H1 (cell line): ENCODE data around the gene MCC. TPM values are rescaled to one million over a fixed set of nuclear protein-coding genes. Genes with fewer than 3 reads are reported as not detected.

Experiments
- CTCF ChIA-PET: fragments of 300-600 bp; sonication (Branson Sonifier 250); formaldehyde crosslinking; loops from one replicate; lab custom pipeline; 2021; ENCODE audit not compliant: partially characterized antibody; lab: Charles Lee
- POLR2A ChIA-PET: fragments of 300-600 bp; sonication (Branson Sonifier 250); formaldehyde crosslinking; loops from one replicate; lab custom pipeline; 2021; ENCODE audit warnings: inconsistent platforms; ENCODE audit not compliant: partially characterized antibody; lab: Charles Lee
- DNase-seq, 2 experiments: peaks; one replicate each; pipeline versions ENCODE4 v3.0.0 to v3.0.0-alpha.2; 2010 to 2022; ENCODE audit warnings: low spot score in 2 of 2, low read depth in 1 of 2, mixed read lengths in 1 of 2
- FAIRE-seq: peaks from 2 replicates; lab custom pipeline; 2011; peaks lifted over from hg19 to GRCh38; lab: Jason Lieb, UNC
- H2AFZ ChIP-seq: 2 replicates; pipeline ENCODE4 v1.8.1; 2012; ENCODE audit warnings: low read length, inconsistent platforms
- H2AK5ac ChIP-seq: 2 replicates; pipeline ENCODE4 v1.6.1; 2013; ENCODE audit warnings: low read depth, low read length
- H2BK120ac ChIP-seq: replicated peaks from 2 replicates; pipeline ENCODE3; 2013; ENCODE audit warnings: low read depth, low read length, inconsistent platforms
- H2BK12ac ChIP-seq: 2 replicates; pipeline ENCODE4 v1.6.1; 2013; ENCODE audit warnings: low read depth, low read length
- H2BK15ac ChIP-seq: 2 replicates; pipeline ENCODE4 v1.6.1; 2013; ENCODE audit warnings: low read length
- H2BK20ac ChIP-seq: 2 replicates; pipeline ENCODE4 v1.6.1; 2013; ENCODE audit warnings: low read length
- H2BK5ac ChIP-seq: 2 replicates; pipeline ENCODE4 v1.6.1; 2013; ENCODE audit warnings: low read depth, low read length
- H3K14ac ChIP-seq: 2 replicates; pipeline ENCODE4 v1.6.1; 2013; ENCODE audit warnings: inconsistent platforms; ENCODE audit not compliant: insufficient read length
- H3K18ac ChIP-seq: 2 replicates; pipeline ENCODE4 v1.6.1; 2013; ENCODE audit warnings: low read length; ENCODE audit errors: extremely low read depth
- H3K23ac ChIP-seq: 2 replicates; pipeline ENCODE4 v1.6.1; 2013; ENCODE audit warnings: inconsistent platforms; ENCODE audit not compliant: insufficient read length
- H3K23me2 ChIP-seq: 2 replicates; pipeline ENCODE4 v1.6.1; 2013; ENCODE audit warnings: low read depth, low read length
- H3K27ac ChIP-seq: 2 replicates; pipeline ENCODE4 v1.6.1; 2011; ENCODE audit warnings: low read depth, low read length, inconsistent platforms
- H3K27me3 ChIP-seq, 4 experiments: replicated peaks in 1 of 4; 1 replicate in 1 of 4; 2 replicates in 3 of 4; pipeline versions ENCODE4 v1.6.1 to v1.8.1; 2011 to 2013; ENCODE audit warnings: low read length in 3 of 4, mild to moderate bottlenecking in 3 of 4, inconsistent platforms in 2 of 4, mixed read lengths in 2 of 4, moderate library complexity in 1 of 4; ENCODE audit not compliant: control insufficient read depth in 3 of 4, insufficient read depth in 3 of 4; ENCODE audit errors: extremely low read depth in 1 of 4
- H3K36me3 ChIP-seq, 4 experiments: 2 replicates each; pipeline versions ENCODE4 v1.6.1 to v1.8.1; 2011 to 2013; ENCODE audit warnings: mild to moderate bottlenecking in 4 of 4, low read length in 3 of 4, moderate library complexity in 2 of 4, control low read depth in 1 of 4, inconsistent platforms in 1 of 4; ENCODE audit not compliant: insufficient read depth in 4 of 4, control insufficient read depth in 2 of 4
- H3K4ac ChIP-seq: replicated peaks from 2 replicates; pipeline ENCODE3; 2013; ENCODE audit warnings: low read length, low read depth, mixed read lengths, inconsistent platforms; ENCODE audit not compliant: insufficient read length
- H3K4me1 ChIP-seq, 4 experiments: replicated peaks in 1 of 4; 1 replicate in 1 of 4; 2 replicates in 3 of 4; pipeline versions ENCODE4 v1.6.1 to v1.8.1; 2011 to 2013; ENCODE audit warnings: low read length in 3 of 4, inconsistent platforms in 2 of 4, mixed read lengths in 1 of 4; ENCODE audit not compliant: insufficient read depth in 4 of 4, control insufficient read depth in 3 of 4
- H3K4me2 ChIP-seq, 2 experiments: 2 replicates each; pipeline versions ENCODE4 v1.6.1 to v1.8.1; 2011 to 2013; ENCODE audit warnings: low read depth in 2 of 2, low read length in 2 of 2, control low read depth in 1 of 2, inconsistent platforms in 1 of 2, mild to moderate bottlenecking in 1 of 2; ENCODE audit not compliant: insufficient read depth in 1 of 2
- H3K4me3 ChIP-seq, 4 experiments: fragments of 200-600, 300-600 bp in 1 of 4; sonication (generic), shearing (Covaris generic), sonication (Bioruptor Twin) in 1 of 4; 2 replicates each; pipeline versions ENCODE4 v1.5.1 to v1.8.1; 2011 to 2016; ENCODE audit warnings: low read length in 4 of 4, low read depth in 3 of 4, control low read depth in 2 of 4, inconsistent platforms in 2 of 4, mild to moderate bottlenecking in 2 of 4, mixed read lengths in 1 of 4, moderate library complexity in 1 of 4; ENCODE audit not compliant: insufficient read depth in 2 of 4; ENCODE audit errors: extremely low read depth in 1 of 4
- H3K56ac ChIP-seq: replicated peaks from 2 replicates; pipeline ENCODE3; 2013; ENCODE audit warnings: low read depth, mild to moderate bottlenecking, mixed read lengths, low read length, inconsistent platforms; ENCODE audit not compliant: insufficient read length
- H3K79me1 ChIP-seq: 2 replicates; pipeline ENCODE4 v1.6.1; 2013; ENCODE audit warnings: low read depth, low read length, control low read depth
- H3K79me2 ChIP-seq, 2 experiments: 2 replicates each; pipeline versions ENCODE4 v1.6.1 to v1.8.1; 2012 to 2013; ENCODE audit warnings: low read length in 2 of 2, mild to moderate bottlenecking in 2 of 2, inconsistent platforms in 1 of 2; ENCODE audit not compliant: insufficient read depth in 2 of 2, control insufficient read depth in 1 of 2
- H3K9ac ChIP-seq, 4 experiments: replicated peaks in 1 of 4; 1 replicate in 1 of 4; 2 replicates in 3 of 4; pipeline versions ENCODE4 v1.6.1 to v1.8.1; 2011 to 2013; ENCODE audit warnings: low read depth in 3 of 4, low read length in 3 of 4, control low read depth in 2 of 4, mild to moderate bottlenecking in 2 of 4, moderate library complexity in 2 of 4, inconsistent platforms in 1 of 4; ENCODE audit errors: extremely low read depth in 1 of 4
- H3K9me3 ChIP-seq, 2 experiments: 2 replicates each; pipeline versions ENCODE4 v1.6.1 to v1.8.1; 2012 to 2013; ENCODE audit warnings: mild to moderate bottlenecking in 2 of 2, moderate library complexity in 2 of 2, control low read depth in 1 of 2, inconsistent platforms in 1 of 2, low read depth in 1 of 2, low read length in 1 of 2, mixed read lengths in 1 of 2; ENCODE audit not compliant: insufficient read depth in 2 of 2
- H4K20me1 ChIP-seq, 2 experiments: replicated peaks in 1 of 2; 2 replicates each; pipeline versions ENCODE3 to v1.8.1; 2011 to 2013; ENCODE audit warnings: inconsistent platforms in 2 of 2, low read length in 2 of 2, mild to moderate bottlenecking in 1 of 2; ENCODE audit not compliant: insufficient read depth in 2 of 2, control insufficient read depth in 1 of 2
- H4K5ac ChIP-seq: 2 replicates; pipeline ENCODE4 v1.6.1; 2013; ENCODE audit warnings: low read length, low read depth, mixed read lengths, inconsistent platforms; ENCODE audit not compliant: insufficient read length
- H4K8ac ChIP-seq: 2 replicates; pipeline ENCODE4 v1.8.0; 2013; ENCODE audit warnings: mild to moderate bottlenecking, moderate library complexity, low read length, inconsistent platforms; ENCODE audit not compliant: insufficient read depth; ENCODE audit errors: extremely low read depth
- H4K91ac ChIP-seq: replicated peaks from 2 replicates; pipeline ENCODE3; 2013; ENCODE audit warnings: low read length, mixed read lengths, inconsistent platforms; ENCODE audit not compliant: insufficient read length
- ASH2L ChIP-seq: fragments of 200-600, 300-600 bp; sonication (generic); IDR thresholded peaks from one replicate; pipeline ENCODE4 v1.7.1; 2017; ENCODE audit warnings: low read length
- BACH1 ChIP-seq: IDR thresholded peaks from 2 replicates; pipeline ENCODE4 v1.6.1; 2012; ENCODE audit warnings: low read length, improper control_type of control experiment
- CTCF ChIP-seq, 3 experiments: IDR thresholded peaks; 1 replicate in 2 of 3; 2 replicates in 1 of 3; pipeline versions ENCODE4 v1.5.1 to v1.6.1; 2011; ENCODE audit warnings: low read length in 3 of 3, mild to moderate bottlenecking in 3 of 3, inconsistent platforms in 2 of 3, low read depth in 1 of 3, moderate library complexity in 1 of 3; ENCODE audit not compliant: insufficient read depth in 1 of 3; ENCODE audit errors: control extremely low read depth in 1 of 3
- JUN ChIP-seq: IDR thresholded peaks from 2 replicates; pipeline ENCODE4 v1.6.1; 2011; ENCODE audit warnings: low read depth, mild to moderate bottlenecking, improper control_type of control experiment, low read length
- MAX ChIP-seq: IDR thresholded peaks from 2 replicates; pipeline ENCODE4 v1.6.1; 2012; ENCODE audit warnings: inconsistent platforms
- polyA plus RNA-seq, 7 experiments: library from polyadenylated mRNA; depleted of rRNA in 3 of 7; stranded (reverse) in 5 of 7; unstranded in 2 of 7; fragments of >200 nt in 5 of 7; fragments of 200-250 nt in 2 of 7; gene quantifications; 1 replicate in 5 of 7; 2 replicates in 1 of 7; 4 replicates in 1 of 7; pipeline versions ENCODE4 v1.2.1 to v1.2.3, GENCODE V29; 2011 to 2013; ENCODE audit warnings: missing spikeins in 2 of 7, mixed read lengths in 2 of 7
- total RNA-seq: library from RNA; stranded (reverse); fragmentation: NEBNext Ultra II Directional; extraction: Animal tissue kit (Norgen Biotek cat#: 25700); gene quantifications from 2 replicates; pipeline ENCODE4 v1.2.1, GENCODE V29; 2021

MCC gene
- total and polyA plus RNA-seq, 2 of the 8 experiments (the other 6 are each of a cell fraction or from before 2014, with no cell fraction given) = 2.6 to 18.3 TPM

- Histone ChIP-seq H3K56ac (no peak overlapping the region), H2BK120ac (no peak overlapping the region), H3K9me3 (0 out of 4 replicates have a peak, but pooled peaks cover 0 to 4% of the 10 kb centered on the region in 2 experiments), H3K4ac (no peak overlapping the region), H3K27me3 (no peaks in the 10 kb centered on the region), H2BK20ac (no peak overlapping the region), H4K91ac (no peak overlapping the region), H3K23ac (no peak overlapping the region), H2AFZ (no peak overlapping the region), H4K8ac (no peak overlapping the region), H3K14ac (no peak overlapping the region), H3K4me2 (no peak overlapping the region), H3K79me1 (no peaks in the 10 kb centered on the region), H3K79me2 (peaks cover 0 to 12% of the 10 kb centered on the region in 2 experiments; a peak in 2 of 4 replicates), H2AK5ac (no peak overlapping the region), H2BK5ac (no peak overlapping the region), H3K36me3 (peaks cover 0 to 18% (median 0%) of the 10 kb centered on the region in 4 experiments; a peak in 2 of 8 replicates), H4K5ac (no peak overlapping the region), H3K23me2 (no peaks in the 10 kb centered on the region), H3K4me1 (no peaks in the 10 kb centered on the region), H3K9ac (no peak overlapping the region), H2BK15ac (no peak overlapping the region), H3K18ac (no peak overlapping the region), H3K4me3 (no peak overlapping the region), H2BK12ac (no peak overlapping the region), H4K20me1 (no peaks in the 10 kb centered on the region), H3K27ac (no peak overlapping the region)
- POLR2A ChIA-PET = no interaction called here
- TF ChIP-seq BACH1 (no peak), ASH2L (no peak), MAX (no peak), CTCF (IDR thresholded peaks at IDR 0.05; ENCODE audit: control extremely low read depth in 1 of 3, insufficient read depth in 1 of 3, low read depth in 1 of 3, low read length in 3 of 3) (no peak), JUN (no peak)
- CTCF ChIA-PET = no interaction called here
- DNase-seq = no peak
- FAIRE-seq = no peak
These were observed 32.2 kb upstream of the MCC start for GRCh38 chr5:113520429-113520828.
